Activated CD4-positive, alpha-beta T cell treated with anti-CD3 and anti-CD28 coated beads, Interleukin-2, amount 50 U/mL, for 24 hours (primary cell): Measurements from ENCODE around the gene TAF7L.
A peak's percentile ranks its signal among the peaks of the same experiment; 100 is the strongest.

ENCODE experiments used
- DNase-seq, 2 donors: peaks; one replicate each; pipeline ENCODE4 v3.0.0-alpha.2; 2020; ENCODE audit warnings: low read depth in 1 of 2, low spot score in 1 of 2

Gene TAF7L

GRCh38 chrX:101223226-101223625, 67.9 kb downstream of the TAF7L start:
- no peak for DNase-seq

- DNase-seq = no peak
Measured at GRCh38 chrX:101220662-101221260, 70.4 kb downstream of the TAF7L start.

- DNase-seq = peak in 1 of 2 donors; percentile 7
Measured at GRCh38 chrX:101219864-101220346, 71.2 kb downstream of the TAF7L start.

- no peak for DNase-seq
Measured at GRCh38 chrX:101219116-101219863, 71.8 kb downstream of the TAF7L start, which contains the start of gene DRP2. DRP2 (plus strand) TSS chrX:101219786; CDS start chrX:101231648, 11,862 bp downstream.
